ENCODE measurements around the gene INPP5D.
"Not testable (repeated sequence)": the region's sequence is repeated elsewhere in the genome, so short reads cannot be mapped to it uniquely, and the experiment has no call there.

Gene INPP5D

GRCh38 chr2:233032551-233033320 is 27.4 kb upstream of the INPP5D start, which contains the start of gene NEU2:
NEU2 (plus strand) TSS chr2:233032672; CDS start chr2:233032672, 0 bp downstream.
- DNase-seq (ENCODE audit: low read depth, low spot score): no peak

DNA sequence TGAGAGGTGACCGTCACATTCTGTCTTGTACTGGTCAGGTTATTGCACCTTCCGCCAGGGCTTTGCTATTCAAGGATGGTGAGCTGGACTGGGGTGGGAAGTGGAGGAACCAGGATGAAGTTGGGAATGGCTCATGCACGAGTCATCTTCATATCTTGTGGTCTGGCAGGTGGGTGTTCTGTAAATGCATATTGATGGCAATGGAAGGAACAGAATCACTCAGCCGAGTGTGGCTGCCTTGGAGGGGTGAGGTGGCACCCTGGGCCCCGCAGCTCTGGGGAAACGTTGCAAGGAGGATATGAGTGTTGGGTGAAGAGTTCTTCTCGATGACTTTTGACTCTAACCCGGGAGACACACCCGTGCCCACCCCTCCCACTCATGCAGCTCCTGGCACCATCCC is 26.5 kb upstream of the INPP5D start:
- DNase-seq (ENCODE audit: low read depth, low spot score): no peak

GRCh38 chr2:233034091-233034882 is 25.9 kb upstream of the INPP5D start:
- DNase-seq (ENCODE audit: low read depth, low spot score): no peak

GRCh38 chr2:233035426-233036161 is 24.5 kb upstream of the INPP5D start:
- DNase-seq (ENCODE audit: low read depth, low spot score): no peak

- no peak for DNase-seq (ENCODE audit: low read depth, low spot score)
These were observed 23.8 kb upstream of the INPP5D start for GRCh38 chr2:233036162-233036838.

DNA sequence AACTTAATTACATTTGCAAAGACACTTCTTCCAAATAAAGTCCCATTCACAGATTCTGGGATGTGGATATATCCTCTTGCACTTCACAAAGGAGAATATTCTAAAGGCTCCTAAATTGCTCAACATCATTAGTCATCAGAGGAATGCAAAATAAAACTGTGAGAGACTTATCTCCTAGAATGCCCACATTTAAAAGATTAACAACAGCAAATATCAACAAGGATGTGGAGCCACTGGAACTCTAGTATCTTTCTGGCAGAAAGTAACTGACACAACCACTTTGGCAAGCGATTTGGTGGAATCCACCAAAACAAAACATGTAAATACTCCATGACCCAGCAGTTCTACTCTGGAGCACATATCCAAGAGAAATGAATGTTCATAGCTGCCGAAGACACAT is 23.1 kb upstream of the INPP5D start:
- no peak for DNase-seq (ENCODE audit: low read depth, low spot score)

GRCh38 chr2:233039212-233039845 is 20.8 kb upstream of the INPP5D start:
- no peak for DNase-seq (ENCODE audit: low read depth, low spot score)

DNA sequence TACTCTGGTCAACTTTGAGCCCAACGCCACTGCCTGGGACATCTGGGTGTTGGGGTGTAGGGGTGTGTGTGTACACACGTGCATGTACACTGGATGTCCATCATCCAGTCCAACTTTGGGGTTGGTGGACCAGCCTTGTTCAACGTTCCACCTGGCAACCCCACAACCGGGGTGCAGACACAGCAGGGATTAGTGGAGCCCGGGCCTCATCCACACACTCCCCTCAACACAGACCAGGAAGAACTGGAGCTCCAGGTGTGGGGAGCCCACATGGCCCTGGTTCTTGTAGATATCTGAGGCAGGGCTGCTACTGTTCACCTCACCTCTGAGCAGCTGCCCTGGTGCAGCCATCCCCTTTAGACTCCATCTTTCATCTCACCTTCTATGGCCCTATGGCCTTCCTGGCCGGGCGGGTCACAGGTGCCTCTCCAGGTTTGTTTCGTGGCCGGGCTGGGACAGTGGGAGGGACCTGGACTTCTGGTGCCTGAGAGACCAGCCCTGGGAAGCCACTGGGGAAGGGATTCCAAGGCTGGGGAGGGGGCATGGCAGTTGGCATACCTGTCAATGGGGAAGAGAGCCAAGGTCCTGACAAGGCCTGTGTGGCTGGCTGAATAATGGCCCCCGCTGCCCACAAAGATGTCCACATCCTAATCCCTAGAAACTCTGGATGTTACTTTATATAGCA is 20.2 kb upstream of the INPP5D start:
- no peak for DNase-seq (ENCODE audit: low read depth, low spot score)

DNA sequence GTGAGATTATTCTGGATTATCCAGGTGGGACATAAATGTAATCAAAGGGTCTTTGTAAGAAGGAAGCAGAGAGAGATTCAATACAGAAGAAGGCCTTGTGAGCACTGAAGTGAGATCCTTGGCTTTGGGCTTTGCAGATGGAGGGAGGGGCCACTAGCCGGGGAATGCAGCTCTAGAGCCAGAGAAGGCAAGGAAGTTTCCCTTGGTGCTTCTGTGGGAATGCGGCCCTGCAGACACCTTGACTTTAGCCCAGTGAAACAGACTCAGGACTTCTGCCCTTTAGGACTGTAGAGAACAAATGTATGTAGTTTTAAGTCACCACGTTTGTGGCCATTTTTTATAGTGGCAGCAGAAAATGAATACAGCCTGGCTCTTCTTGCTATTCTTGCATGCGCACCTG is 19.6 kb upstream of the INPP5D start:
- no peak for DNase-seq (ENCODE audit: low read depth, low spot score)

- DNase-seq (ENCODE audit: low read depth, low spot score): no peak
These were observed 18.3 kb upstream of the INPP5D start for GRCh38 chr2:233041722-233042323.

GRCh38 chr2:233042549-233042948 is 17.6 kb upstream of the INPP5D start:
- no peak for DNase-seq (ENCODE audit: low read depth, low spot score)

DNA sequence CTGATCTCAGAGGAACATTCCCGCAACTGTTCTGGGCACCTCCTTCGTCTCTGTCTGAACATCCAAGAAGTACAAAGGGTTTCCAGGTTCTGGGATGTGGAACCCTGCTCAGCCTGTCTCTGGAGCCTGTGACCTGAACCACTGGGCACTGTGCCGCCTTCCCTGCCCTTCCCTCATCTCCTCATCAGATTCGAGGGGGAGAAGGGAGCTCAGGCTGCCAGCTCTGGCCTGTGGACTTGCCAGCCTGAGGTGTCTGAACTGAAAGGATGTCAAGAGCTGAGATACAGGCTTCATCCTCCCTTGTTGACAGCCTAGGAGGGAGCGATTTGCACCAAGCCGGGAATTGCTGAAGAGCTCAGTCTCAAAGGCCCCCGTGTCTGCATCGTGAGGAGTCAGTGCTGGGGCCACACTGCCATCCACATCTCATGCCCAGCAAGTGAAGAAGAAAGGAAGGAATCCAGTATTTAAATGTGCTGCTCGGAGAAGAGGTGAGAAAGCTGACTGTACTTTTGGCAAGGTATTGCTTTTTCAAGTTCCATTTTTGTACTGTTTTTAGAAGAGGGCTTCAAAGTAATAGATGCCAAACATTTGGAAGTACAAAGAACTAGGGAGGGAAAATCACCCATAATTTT is 15.1 kb upstream of the INPP5D start:
- DNase-seq (ENCODE audit: low read depth, low spot score): no peak

DNA sequence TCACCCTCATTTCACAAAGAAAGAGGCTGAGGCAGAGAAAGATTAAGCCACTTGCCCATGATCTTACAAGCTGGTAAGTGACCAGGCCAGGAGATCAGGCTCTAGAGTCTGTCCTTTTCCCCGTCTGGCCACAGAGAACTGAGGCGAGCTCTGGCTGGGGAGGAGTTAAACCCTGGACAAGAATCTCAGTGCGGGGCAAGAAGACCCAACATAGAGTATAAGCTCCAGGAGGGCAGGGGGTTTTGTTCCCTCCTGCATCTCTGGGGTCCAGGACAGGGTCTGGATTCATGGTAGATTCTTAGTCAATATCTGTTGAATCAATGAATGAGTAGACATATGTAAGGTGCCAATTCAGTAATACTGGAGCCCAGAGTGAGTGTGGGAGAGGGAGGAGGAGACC is 12.9 kb upstream of the INPP5D start:
- no peak for DNase-seq (ENCODE audit: low read depth, low spot score)

DNA sequence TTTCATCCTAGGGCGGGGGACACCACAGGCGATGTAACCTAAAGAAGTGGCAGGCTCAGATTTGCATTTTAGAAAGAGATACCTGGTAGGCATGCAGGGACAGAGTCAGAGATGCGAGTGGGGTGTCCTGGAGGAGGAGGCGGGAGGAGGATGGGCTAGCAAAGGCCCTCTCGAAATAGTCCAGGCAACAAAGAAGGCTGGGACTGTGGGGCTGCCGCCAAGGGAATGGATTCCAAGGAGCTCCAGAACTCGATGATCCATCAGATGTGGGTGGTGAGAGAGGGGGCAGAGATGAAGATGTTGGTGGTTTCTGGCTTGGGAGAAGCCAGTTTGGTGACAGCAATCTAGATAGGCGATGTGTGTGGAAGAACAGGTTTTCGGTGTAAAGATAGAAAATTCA is 12.5 kb upstream of the INPP5D start:
- no peak for DNase-seq (ENCODE audit: low read depth, low spot score)

DNA sequence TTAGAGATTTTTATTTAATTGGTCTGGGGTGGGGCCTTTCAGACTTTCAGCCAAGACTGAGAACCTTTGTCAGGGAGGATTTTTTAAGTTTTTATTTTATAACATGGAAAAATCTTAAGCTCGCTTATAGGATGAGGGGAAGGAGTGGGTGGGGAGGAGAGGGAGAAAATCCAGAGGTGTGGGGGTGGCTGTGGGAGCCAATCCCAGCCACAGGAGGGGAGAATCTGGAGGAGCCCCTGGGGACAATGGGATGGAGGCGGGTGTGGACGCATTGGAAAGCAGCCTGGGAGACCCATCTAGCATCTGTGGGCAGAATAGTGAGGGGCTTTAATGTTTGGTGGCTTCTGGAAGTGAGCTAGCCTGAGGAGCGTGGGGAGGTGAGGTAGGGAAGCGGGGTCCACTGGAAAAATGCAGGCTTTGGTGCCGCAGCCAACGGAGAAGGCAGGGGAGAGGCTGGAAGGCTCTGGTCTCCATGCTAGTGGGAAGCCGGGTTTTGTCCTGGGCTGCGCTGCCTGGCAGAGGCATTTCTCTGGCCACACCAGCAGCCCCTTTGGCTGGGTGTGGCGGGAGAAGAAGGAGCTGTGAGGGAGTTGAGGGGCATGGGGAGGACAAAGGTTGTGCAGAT is 11.5 kb upstream of the INPP5D start:
- no peak for DNase-seq (ENCODE audit: low read depth, low spot score)

DNA sequence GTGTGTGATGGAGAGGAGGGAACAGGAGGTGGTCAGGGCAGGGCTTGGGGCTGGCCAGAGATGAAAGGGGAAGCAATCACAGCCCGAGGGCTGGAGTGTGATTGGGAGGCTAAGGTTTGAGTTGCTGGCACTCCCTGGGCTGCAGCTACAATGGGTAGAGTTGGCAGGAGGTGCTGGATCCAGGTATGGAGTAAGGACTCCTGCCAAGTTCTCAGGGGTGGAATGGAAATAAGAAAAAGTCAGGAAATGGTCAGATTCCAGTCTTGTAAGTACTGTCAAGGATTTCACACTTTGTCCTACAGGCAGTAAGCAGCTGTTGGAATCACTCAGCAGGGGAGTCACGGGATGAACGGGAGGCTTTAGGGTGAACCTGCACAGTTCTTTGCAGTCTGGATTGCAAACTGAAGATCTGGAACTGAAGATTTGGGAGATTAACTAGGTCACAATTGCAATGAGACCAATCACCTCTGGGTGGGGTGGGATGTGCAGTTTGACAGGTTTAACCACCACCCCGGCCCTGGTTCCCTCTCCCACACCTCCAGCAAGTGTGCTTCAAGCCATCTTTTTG is 10.9 kb upstream of the INPP5D start:
- no peak for DNase-seq (ENCODE audit: low read depth, low spot score)

GRCh38 chr2:233051241-233052149 is 8.6 kb upstream of the INPP5D start:
- peak; percentile 71 for DNase-seq (ENCODE audit: low read depth, low spot score)

DNA sequence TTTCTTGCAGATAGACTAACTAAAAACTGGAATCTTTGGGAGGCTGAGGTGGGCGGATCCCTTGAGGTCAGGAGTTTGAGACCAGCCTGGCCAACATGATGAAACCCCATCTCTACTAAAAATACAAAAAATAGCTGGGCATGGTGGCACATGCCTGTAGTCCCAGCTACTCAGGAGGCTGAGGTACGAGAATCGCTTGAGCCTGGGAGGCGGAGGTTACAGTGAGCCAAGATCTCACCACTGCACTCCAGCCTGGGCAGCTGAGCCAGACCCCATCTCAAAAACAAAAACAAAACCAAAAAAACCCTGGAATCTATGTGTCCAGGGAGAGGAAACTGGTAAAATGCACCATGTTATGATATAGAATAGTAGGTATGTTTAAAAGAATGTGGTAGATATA is 7.6 kb upstream of the INPP5D start:
- not testable (repeated sequence) for DNase-seq (ENCODE audit: low read depth, low spot score)
